Hepatocyte (in vitro differentiated cells): ENCODE data around the gene MYO19. TPM values are rescaled to one million over a fixed set of nuclear protein-coding genes. Genes with fewer than 3 reads are reported as not detected.

Experiments
- DNase-seq: peaks from one replicate; pipeline ENCODE4 v3.0.0-alpha.2; 2016; ENCODE audit warnings: low spot score
- H2AFZ ChIP-seq: fragments of 200-600 bp; sonication (generic); 2 replicates; pipeline ENCODE4 v1.6.0; 2016; ENCODE audit warnings: antibody characterized with exemption, mild to moderate bottlenecking
- H3K27ac ChIP-seq: fragments of 200-600 bp; sonication (generic); 2 replicates; pipeline ENCODE4 v1.5.1; 2016; ENCODE audit warnings: mild to moderate bottlenecking
- H3K27me3 ChIP-seq: fragments of 200-600 bp; sonication (generic); 2 replicates; pipeline ENCODE4 v1.6.1; 2016
- H3K36me3 ChIP-seq: fragments of 200-600 bp; sonication (generic); replicated peaks from 2 replicates; pipeline ENCODE4 v1.5.1; 2016; ENCODE audit warnings: low read depth; ENCODE audit not compliant: insufficient read depth
- H3K4me1 ChIP-seq: fragments of 200-600 bp; sonication (generic); 2 replicates; pipeline ENCODE4 v1.5.1; 2016; ENCODE audit warnings: mild to moderate bottlenecking, moderate library complexity; ENCODE audit not compliant: insufficient read depth
- H3K4me2 ChIP-seq: fragments of 200-600 bp; sonication (generic); 2 replicates; pipeline ENCODE4 v1.6.0; 2016
- H3K4me3 ChIP-seq: fragments of 200-600 bp; sonication (generic); 2 replicates; pipeline ENCODE4 v1.5.1; 2016; ENCODE audit warnings: mild to moderate bottlenecking
- H3K79me2 ChIP-seq: fragments of 200-600 bp; sonication (generic); 2 replicates; pipeline ENCODE4 v1.6.0; 2017; ENCODE audit warnings: mild to moderate bottlenecking
- H3K9me2 ChIP-seq: fragments of 200-600 bp; sonication (generic); replicated peaks from 2 replicates; pipeline ENCODE4 v1.6.0; 2017; ENCODE audit warnings: mild to moderate bottlenecking; ENCODE audit not compliant: insufficient read depth
- H3K9me3 ChIP-seq: fragments of 200-600 bp; sonication (generic); 2 replicates; pipeline ENCODE4 v1.5.1; 2016; ENCODE audit warnings: low read depth, mild to moderate bottlenecking
- H4K20me1 ChIP-seq: fragments of 200-600 bp; sonication (generic); 2 replicates; pipeline ENCODE4 v1.6.0; 2016; ENCODE audit warnings: mild to moderate bottlenecking; ENCODE audit not compliant: insufficient read depth, poor library complexity, severe bottlenecking
- EZH2 ChIP-seq: fragments of 200-600 bp; sonication (generic); IDR thresholded peaks from 2 replicates; pipeline ENCODE4 v1.6.1; 2016; ENCODE audit warnings: antibody characterized with exemption, mild to moderate bottlenecking, borderline replicate concordance
- EZH2phosphoT487 ChIP-seq: fragments of 200-600 bp; sonication (generic); IDR thresholded peaks from one replicate; pipeline ENCODE4 v1.6.1; 2018; ENCODE audit warnings: antibody characterized with exemption, mild to moderate bottlenecking, low read depth, moderate library complexity; ENCODE audit not compliant: unreplicated experiment, severe bottlenecking
- WGBS: methylation state at CpG from one replicate; pipeline ENCODE4 v1.1.6; 2016; ENCODE audit warnings: low lambda C conversion rate; ENCODE audit errors: missing lambda C conversion rate; 5-methylcytosine and 5-hydroxymethylcytosine counted together
- polyA plus RNA-seq: library from polyadenylated mRNA; unstranded; fragments of >200 nt; fragmentation: Nextera tagmentation; extraction: Ambion mirVana; gene quantifications from 2 replicates; pipeline ENCODE4 v1.2.1, GENCODE V29; 2016
- total RNA-seq: library from RNA; depleted of rRNA; stranded (reverse); fragments of >200 nt; gene quantifications from 2 replicates; pipeline ENCODE4 v1.2.3, GENCODE V29; 2014
- TF ChIP-seq, protein P1 (sequence below): fragments of 200-600 bp; sonication (generic); IDR thresholded peaks from 2 replicates; pipeline ENCODE4 v1.5.1; 2016; ENCODE audit warnings: antibody characterized with exemption, mild to moderate bottlenecking; ENCODE audit not compliant: poor library complexity

The MYO19 gene
- total and polyA plus RNA-seq, 2 experiments from 2014 or later: 19.7 to 29.8 TPM

- Histone ChIP-seq H3K4me3 (no peak overlapping the region), H3K79me2 (peaks cover 13% of the 10 kb centered on the region), H3K9me3 (no peaks in the 10 kb centered on the region), H4K20me1 (no peaks in the 10 kb centered on the region), H3K27ac (no peak overlapping the region), H3K9me2 (no peaks in the 10 kb centered on the region), H3K4me1 (peaks cover 11% of the 10 kb centered on the region), H3K27me3 (no peaks in the 10 kb centered on the region), H2AFZ (no peak overlapping the region), H3K36me3 (no peaks in the 10 kb centered on the region), H3K4me2 (no peak overlapping the region)
- TF ChIP-seq EZH2phosphoT487 (no peak), EZH2 (no peak)
- TF ChIP-seq, protein P1, sequence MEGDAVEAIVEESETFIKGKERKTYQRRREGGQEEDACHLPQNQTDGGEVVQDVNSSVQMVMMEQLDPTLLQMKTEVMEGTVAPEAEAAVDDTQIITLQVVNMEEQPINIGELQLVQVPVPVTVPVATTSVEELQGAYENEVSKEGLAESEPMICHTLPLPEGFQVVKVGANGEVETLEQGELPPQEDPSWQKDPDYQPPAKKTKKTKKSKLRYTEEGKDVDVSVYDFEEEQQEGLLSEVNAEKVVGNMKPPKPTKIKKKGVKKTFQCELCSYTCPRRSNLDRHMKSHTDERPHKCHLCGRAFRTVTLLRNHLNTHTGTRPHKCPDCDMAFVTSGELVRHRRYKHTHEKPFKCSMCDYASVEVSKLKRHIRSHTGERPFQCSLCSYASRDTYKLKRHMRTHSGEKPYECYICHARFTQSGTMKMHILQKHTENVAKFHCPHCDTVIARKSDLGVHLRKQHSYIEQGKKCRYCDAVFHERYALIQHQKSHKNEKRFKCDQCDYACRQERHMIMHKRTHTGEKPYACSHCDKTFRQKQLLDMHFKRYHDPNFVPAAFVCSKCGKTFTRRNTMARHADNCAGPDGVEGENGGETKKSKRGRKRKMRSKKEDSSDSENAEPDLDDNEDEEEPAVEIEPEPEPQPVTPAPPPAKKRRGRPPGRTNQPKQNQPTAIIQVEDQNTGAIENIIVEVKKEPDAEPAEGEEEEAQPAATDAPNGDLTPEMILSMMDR: no peak
- no peak for DNase-seq
- WGBS: 96% methylated on average over 2 of the region's 2 CpGs
Measured at GRCh38 chr17:36532435-36532975, 2.2 kb downstream of the MYO19 start.

- H3K4me3 ChIP-seq: no peak overlapping the region
- H3K36me3 ChIP-seq: no peaks in the 10 kb centered on the region
- H3K27me3 ChIP-seq: no peaks in the 10 kb centered on the region
- H3K9me3 ChIP-seq: no peaks in the 10 kb centered on the region
- H3K79me2 ChIP-seq: peaks cover 4% of the 10 kb centered on the region
- peaks cover 5% of the 10 kb centered on the region for H3K4me1 ChIP-seq
- TF ChIP-seq EZH2phosphoT487 (no peak), EZH2 (no peak)
- TF ChIP-seq, protein P1: no peak
- no peak overlapping the region for H3K4me2 ChIP-seq
- H2AFZ ChIP-seq: no peak overlapping the region
- H3K27ac ChIP-seq: no peak overlapping the region
- no peaks in the 10 kb centered on the region for H4K20me1 ChIP-seq
- no peaks in the 10 kb centered on the region for H3K9me2 ChIP-seq
- DNase-seq: no peak
Measured at GRCh38 chr17:36529121-36529520, 5.5 kb downstream of the MYO19 start.

DNA sequence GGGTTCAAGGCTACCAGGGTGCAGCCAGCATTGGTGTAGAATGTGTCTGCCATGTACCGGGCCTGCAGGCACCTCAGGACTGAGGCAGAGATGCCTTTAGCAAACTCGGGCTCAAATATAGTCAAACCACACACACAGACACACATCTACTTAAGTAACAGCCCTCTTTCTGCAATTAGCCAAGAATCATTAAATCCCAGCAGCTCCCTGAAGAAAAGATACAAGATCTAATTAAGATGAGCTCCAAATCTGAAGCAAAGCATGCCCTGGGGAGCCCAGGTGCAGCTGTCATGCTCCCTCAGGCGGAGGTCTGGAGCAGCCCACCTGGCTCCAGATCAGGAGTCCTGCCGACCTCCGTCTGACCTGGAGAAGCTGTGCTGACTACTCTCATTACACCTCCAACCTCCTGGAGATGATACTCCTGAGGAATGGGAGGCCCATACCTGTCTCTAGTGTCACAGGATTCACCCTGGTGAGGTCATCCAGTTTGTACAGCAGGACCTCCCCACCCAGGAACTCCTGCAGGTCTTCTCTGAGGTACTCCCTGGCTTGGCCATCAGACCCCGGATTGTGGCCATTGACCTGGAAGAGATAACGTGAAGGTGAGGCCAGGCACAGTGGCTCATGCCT is 6.9 kb downstream of the MYO19 start:
- Histone ChIP-seq H3K4me3 (no peak overlapping the region), H4K20me1 (no peaks in the 10 kb centered on the region), H3K27me3 (no peaks in the 10 kb centered on the region), H3K79me2 (no peaks in the 10 kb centered on the region), H2AFZ (no peak overlapping the region), H3K27ac (no peak overlapping the region), H3K36me3 (no peaks in the 10 kb centered on the region), H3K4me2 (no peak overlapping the region), H3K9me2 (no peaks in the 10 kb centered on the region), H3K4me1 (no peaks in the 10 kb centered on the region), H3K9me3 (no peaks in the 10 kb centered on the region)
- TF ChIP-seq, protein P1: no peak
- TF ChIP-seq EZH2phosphoT487 (no peak), EZH2 (no peak)
- 96% methylated on average over 7 of the region's 7 CpGs for WGBS
- DNase-seq: no peak

- Histone ChIP-seq H3K4me3 (no peak overlapping the region), H3K27me3 (no peaks in the 10 kb centered on the region), H3K4me2 (no peak overlapping the region), H3K9me3 (no peaks in the 10 kb centered on the region), H2AFZ (no peak overlapping the region), H3K27ac (no peak overlapping the region), H3K9me2 (no peaks in the 10 kb centered on the region), H3K4me1 (no peaks in the 10 kb centered on the region), H4K20me1 (no peaks in the 10 kb centered on the region), H3K79me2 (no peaks in the 10 kb centered on the region), H3K36me3 (no peaks in the 10 kb centered on the region)
- TF ChIP-seq, protein P1: no peak
- TF ChIP-seq EZH2 (no peak), EZH2phosphoT487 (no peak)
- no peak for DNase-seq
- WGBS: 94% methylated on average over 6 of the region's 6 CpGs
Measured at GRCh38 chr17:36525888-36526287, 8.8 kb downstream of the MYO19 start.
